ENCODE results near the gene DNAJC5.

DNA sequence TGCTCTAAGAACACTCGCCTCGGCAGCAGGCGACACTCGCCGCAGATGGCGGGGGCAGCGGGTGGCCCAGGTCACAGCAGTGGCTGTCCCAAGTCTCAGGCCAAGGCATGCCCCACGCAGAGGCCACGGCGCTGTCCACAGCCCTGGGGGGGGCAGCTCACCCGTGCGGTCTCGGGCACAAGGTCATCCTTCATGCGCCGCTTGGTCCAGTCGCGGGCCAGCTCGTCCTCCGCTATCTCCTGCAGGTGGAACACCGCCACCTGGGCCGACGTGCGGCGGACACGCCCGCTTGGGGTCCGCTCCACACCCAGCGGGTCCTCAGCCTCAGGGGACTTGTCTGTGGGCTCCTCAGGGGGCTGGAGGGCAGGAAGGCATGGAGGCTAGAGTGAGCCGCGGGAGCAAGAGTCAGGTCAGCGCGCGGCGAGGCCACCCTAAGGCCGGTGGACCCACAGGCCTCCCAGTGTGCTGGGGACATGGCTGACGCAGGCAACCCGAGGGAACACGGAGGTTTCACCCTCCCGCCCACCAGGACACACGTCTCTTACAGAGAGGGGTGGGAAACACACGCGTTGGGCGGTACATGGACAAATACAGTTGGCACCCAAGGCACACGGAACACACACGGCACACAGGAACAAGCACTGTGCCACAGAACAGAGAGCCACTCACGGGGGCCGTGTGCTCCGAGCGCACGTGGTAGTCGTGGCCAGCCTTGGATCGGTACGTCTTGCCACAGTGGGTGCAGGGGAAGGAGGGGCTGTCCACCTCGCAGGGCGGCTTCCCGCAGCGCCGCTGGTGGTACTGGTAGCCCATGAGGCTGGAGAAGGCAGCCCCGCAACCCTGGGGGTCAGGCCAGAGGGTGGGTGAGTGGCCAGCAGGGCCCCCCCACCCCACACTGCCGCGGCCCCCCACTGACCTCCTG lies 67.8 kb downstream of the DNAJC5 start:
- TF ChIP-seq CTCF (IDR thresholded peaks at IDR 0.05) (no peak), POLR2AphosphoS5 (IDR thresholded peaks at IDR 0.05) (no peak)
